ENCODE measurements around the gene PPP3CB. TPM values are rescaled to one million over a fixed set of nuclear protein-coding genes. Genes with fewer than 3 reads are reported as not detected.

Gene PPP3CB
- total RNA-seq, 3 donors from 2014 or later (not counting 1 experiment from before 2014, with no cell fraction given) = 38.7 to 49.9 (median 41.2) TPM

DNA sequence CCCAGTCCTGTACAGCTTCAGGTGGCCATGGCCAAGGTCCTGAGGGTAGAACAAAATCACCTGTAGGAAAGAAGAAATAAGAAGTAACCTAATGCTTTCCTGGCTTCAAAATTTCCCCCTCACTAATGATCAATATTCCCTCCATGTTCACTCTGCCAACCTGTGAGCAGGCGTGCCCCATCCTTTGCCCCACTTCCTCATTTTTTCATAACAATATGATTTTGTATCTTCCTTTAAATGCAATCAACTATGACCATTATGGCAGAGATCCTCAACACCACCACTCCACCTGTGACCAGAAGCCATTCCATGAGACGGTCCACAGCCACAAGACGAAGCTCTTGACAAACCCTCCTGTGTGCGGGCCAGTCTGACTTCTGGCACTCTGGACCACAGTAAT is 69.5 kb downstream of the PPP3CB start:
- H3K36me3 Mint-ChIP-seq = peaks cover 14% of the 10 kb centered on the region
- no peak for DNase-seq
- no peak for ATAC-seq
- no peaks in the 10 kb centered on the region for H3K9me3 Mint-ChIP-seq
- Histone ChIP-seq H3K4me3 (ENCODE audit: low read length) (no peak overlapping the region), H3K36me3 (ENCODE audit: control insufficient read depth, insufficient read depth, low read length) (peaks cover 40% of the 10 kb centered on the region), H3K27me3 (ENCODE audit: control insufficient read depth, insufficient read depth, low read length) (no peaks in the 10 kb centered on the region), H3K9me3 (ENCODE audit: control insufficient read depth, insufficient read depth, low read length) (no peaks in the 10 kb centered on the region), H3K27ac (ENCODE audit: low read length) (no peak overlapping the region), H3K4me1 (ENCODE audit: control insufficient read depth, insufficient read depth, low read length) (no peaks in the 10 kb centered on the region)
- no peak overlapping the region for H3K4me3 Mint-ChIP-seq
- H3K27ac Mint-ChIP-seq = no peak overlapping the region
- 86% methylated on average over 3 of the region's 4 CpGs for WGBS (ENCODE audit: insufficient coverage)
- H3K27me3 Mint-ChIP-seq (ENCODE audit: low read depth in 2 of 2) = no peaks in the 10 kb centered on the region
- no peak for TF ChIP-seq CTCF (IDR thresholded peaks at IDR 0.05)
- intact Hi-C loops (cut with micrococcal nuclease) = no loop called here
- no peaks in the 10 kb centered on the region for H3K4me1 Mint-ChIP-seq

DNA sequence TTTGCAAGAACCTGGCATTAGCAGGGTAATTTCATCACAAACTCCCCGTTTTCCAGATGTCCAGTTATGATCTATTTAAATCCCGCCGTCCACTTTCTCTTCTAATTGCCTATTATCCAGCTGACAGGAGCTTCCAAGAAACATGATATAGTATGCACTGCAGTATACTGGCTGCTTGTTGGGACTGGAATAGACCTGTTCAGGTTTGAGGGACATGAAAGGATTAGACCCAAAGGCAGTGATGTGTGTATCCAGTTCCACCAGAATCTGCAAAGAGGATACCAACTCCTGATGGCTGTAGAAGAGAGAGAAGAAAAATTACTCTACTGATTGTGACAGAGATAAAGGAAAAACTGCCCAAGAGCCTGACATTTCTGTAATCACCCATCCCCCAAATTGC is 71.3 kb downstream of the PPP3CB start:
- Mint-ChIP-seq H3K36me3 (peaks cover 14% of the 10 kb centered on the region), H3K4me3 (no peak overlapping the region), H3K4me1 (no peaks in the 10 kb centered on the region), H3K9me3 (no peaks in the 10 kb centered on the region), H3K27ac (no peak overlapping the region), H3K27me3 (ENCODE audit: low read depth in 2 of 2) (no peaks in the 10 kb centered on the region)
- Histone ChIP-seq H3K27ac (ENCODE audit: low read length) (no peak overlapping the region), H3K4me3 (ENCODE audit: low read length) (no peak overlapping the region), H3K9me3 (ENCODE audit: control insufficient read depth, insufficient read depth, low read length) (no peaks in the 10 kb centered on the region), H3K4me1 (ENCODE audit: control insufficient read depth, insufficient read depth, low read length) (no peaks in the 10 kb centered on the region), H3K27me3 (ENCODE audit: control insufficient read depth, insufficient read depth, low read length) (no peaks in the 10 kb centered on the region), H3K36me3 (ENCODE audit: control insufficient read depth, insufficient read depth, low read length) (peaks cover 37% of the 10 kb centered on the region)
- 100% methylated on average over 3 of the region's 3 CpGs for WGBS (ENCODE audit: insufficient coverage)
- ATAC-seq = no peak
- DNase-seq = no peak
- TF ChIP-seq CTCF (IDR thresholded peaks at IDR 0.05) = no peak
- intact Hi-C loops (cut with micrococcal nuclease) = no loop called here

DNA sequence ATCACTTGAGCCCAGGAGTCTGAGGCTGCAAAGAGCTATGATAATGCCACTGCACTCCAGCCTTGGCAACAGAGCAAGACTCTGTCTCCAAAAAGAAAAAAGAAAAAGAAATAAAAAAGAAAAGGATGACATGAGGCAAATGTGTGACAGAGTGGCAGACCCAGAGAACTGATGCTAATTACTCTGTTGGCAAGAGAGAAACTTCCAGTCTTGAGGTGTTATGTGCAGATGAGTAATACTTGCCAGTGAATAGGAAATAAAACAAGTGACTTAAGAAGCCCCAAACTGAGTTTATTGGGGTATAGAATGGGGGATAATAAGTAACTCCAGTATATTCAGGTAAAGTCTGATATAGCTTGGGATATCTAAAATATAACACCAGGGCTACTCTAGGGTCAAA is 72.5 kb downstream of the PPP3CB start:
- Mint-ChIP-seq H3K4me3 (no peak overlapping the region), H3K27me3 (ENCODE audit: low read depth in 2 of 2) (no peaks in the 10 kb centered on the region), H3K9me3 (no peaks in the 10 kb centered on the region), H3K27ac (peak overlapping the region in 1 of 2 donors; percentile 33), H3K4me1 (no peaks in the 10 kb centered on the region), H3K36me3 (peaks cover 14% of the 10 kb centered on the region)
- DNase-seq (no peak), ATAC-seq (no peak)
- intact Hi-C loops (cut with micrococcal nuclease) = no loop called here
- H3K27ac ChIP-seq (ENCODE audit: low read length) = no peak overlapping the region
- H3K27me3 ChIP-seq (ENCODE audit: control insufficient read depth, insufficient read depth, low read length) = no peaks in the 10 kb centered on the region
- H3K4me1 ChIP-seq (ENCODE audit: control insufficient read depth, insufficient read depth, low read length) = no peaks in the 10 kb centered on the region
- H3K36me3 ChIP-seq (ENCODE audit: control insufficient read depth, insufficient read depth, low read length) = peaks cover 36% of the 10 kb centered on the region
- no peak overlapping the region for H3K4me3 ChIP-seq (ENCODE audit: low read length)
- no peak for TF ChIP-seq CTCF (IDR thresholded peaks at IDR 0.05)
- H3K9me3 ChIP-seq (ENCODE audit: control insufficient read depth, insufficient read depth, low read length) = no peaks in the 10 kb centered on the region

GRCh38 chr10:73416571-73416970 is 79.3 kb downstream of the PPP3CB start:
- Mint-ChIP-seq H3K36me3 (no peaks in the 10 kb centered on the region), H3K27me3 (ENCODE audit: low read depth in 2 of 2) (peaks cover 0 to 2% of the 10 kb centered on the region in 2 donors), H3K9me3 (no peaks in the 10 kb centered on the region), H3K4me1 (peaks cover 17 to 21% of the 10 kb centered on the region in 2 donors), H3K4me3 (no peak overlapping the region), H3K27ac (no peak overlapping the region)
- H3K4me3 ChIP-seq (ENCODE audit: low read length) = no peak overlapping the region
- DNase-seq (no peak), ATAC-seq (no peak)
- intact Hi-C loops (cut with micrococcal nuclease) = no loop called here
- H3K9me3 ChIP-seq (ENCODE audit: control insufficient read depth, insufficient read depth, low read length) = no peaks in the 10 kb centered on the region
- no peak for TF ChIP-seq CTCF (IDR thresholded peaks at IDR 0.05)
- H3K36me3 ChIP-seq (ENCODE audit: control insufficient read depth, insufficient read depth, low read length) = no peaks in the 10 kb centered on the region
- H3K4me1 ChIP-seq (ENCODE audit: control insufficient read depth, insufficient read depth, low read length) = peaks cover 8% of the 10 kb centered on the region
- H3K27me3 ChIP-seq (ENCODE audit: control insufficient read depth, insufficient read depth, low read length) = no peaks in the 10 kb centered on the region
- WGBS (ENCODE audit: insufficient coverage) = 96% methylated on average over 2 of the region's 3 CpGs
- H3K27ac ChIP-seq (ENCODE audit: low read length) = no peak overlapping the region

All from natural killer cell (primary cell).